Measurements from ENCODE around the gene ABCA3.
A peak's percentile ranks its signal among the peaks of the same experiment; 100 is the strongest.

- TF ChIP-seq EP300 (IDR thresholded peaks at IDR 0.05; ENCODE audit: borderline replicate concordance) (no peak; the same call in 1 of the 2 replicates), RAD21 (IDR thresholded peaks at IDR 0.05; ENCODE audit: low read depth) (peak; percentile 47; the same call in 1 of the 2 replicates), USF1 (IDR thresholded peaks at IDR 0.05) (peak; percentile 30; the same call in 1 of the 2 replicates), MAX (IDR thresholded peaks at IDR 0.05) (peak; percentile 71; the same call in 1 of the 2 replicates), CREB1 (IDR thresholded peaks at IDR 0.05; ENCODE audit: low read depth) (peak; percentile 38; the same call in 1 of the 2 replicates)
These were observed 89.0 kb downstream of the ABCA3 start, which contains the start of gene ECI1 for GRCh38 chr16:2251296-2252111.

All from Ishikawa (cell line).